Chondrocyte (in vitro differentiated cells): ENCODE measurements around the gene PRICKLE1. TPM values are rescaled to one million over a fixed set of nuclear protein-coding genes. Genes with fewer than 3 reads are reported as not detected.

ENCODE experiments used
- DNase-seq: peaks from one replicate; pipeline ENCODE4 v3.0.0; 2021; ENCODE audit warnings: mixed read lengths, low spot score
- H3K27ac Mint-ChIP-seq: one replicate; pipeline ENCODE4 v1.8.0; 2021; ENCODE audit warnings: mild to moderate bottlenecking, moderate library complexity, mixed read lengths; ENCODE audit not compliant: unreplicated experiment
- H3K27me3 Mint-ChIP-seq: 2 replicates; pipeline ENCODE4 v1.8.0; 2021; ENCODE audit warnings: low read depth, mixed read lengths
- H3K36me3 Mint-ChIP-seq: 2 replicates; pipeline ENCODE4 v1.8.0; 2021; ENCODE audit warnings: low read depth, mixed read lengths
- H3K4me1 Mint-ChIP-seq: 2 replicates; pipeline ENCODE4 v1.8.0; 2021; ENCODE audit warnings: low read depth, mild to moderate bottlenecking, mixed read lengths
- H3K4me3 Mint-ChIP-seq: one replicate; pipeline ENCODE4 v1.8.0; 2021; ENCODE audit warnings: mild to moderate bottlenecking, moderate library complexity, mixed read lengths; ENCODE audit not compliant: unreplicated experiment
- H3K9me3 Mint-ChIP-seq: 2 replicates; pipeline ENCODE4 v1.8.0; 2021; ENCODE audit warnings: low read depth, mixed read lengths
- total RNA-seq: library from RNA; stranded (reverse); gene quantifications from 3 replicates; pipeline ENCODE4 v1.2.1, GENCODE V29; 2021
- TF ChIP-seq, protein P1 (sequence below): fragments of 200-600 bp; sonication (generic); IDR thresholded peaks from 2 replicates; pipeline ENCODE4 v1.5.0; 2021; ENCODE audit warnings: antibody characterized with exemption, mild to moderate bottlenecking, moderate library complexity

Gene PRICKLE1
- total RNA-seq, 1 donor from 2014 or later: 32.0 TPM

DNA sequence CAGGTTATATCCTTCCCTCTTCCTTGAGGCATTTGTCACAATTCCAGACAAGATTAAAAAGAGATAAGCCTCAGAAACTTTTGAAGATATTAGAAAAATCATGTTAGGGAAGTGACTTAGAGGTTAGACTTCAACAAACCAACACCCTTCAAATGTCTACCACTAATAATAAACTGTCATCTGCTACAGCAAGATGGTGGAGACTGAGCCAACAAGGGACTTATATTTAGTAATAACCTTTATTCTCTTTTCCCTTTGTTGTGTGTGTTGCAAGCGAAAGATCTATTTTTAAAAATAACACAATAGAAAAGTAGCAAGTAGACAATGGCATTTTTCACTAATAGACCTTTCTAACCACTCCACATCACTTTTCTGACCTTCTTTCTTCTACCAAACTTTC, 28.6 kb downstream of the PRICKLE1 start:
- DNase-seq: no peak
- TF ChIP-seq, protein P1, sequence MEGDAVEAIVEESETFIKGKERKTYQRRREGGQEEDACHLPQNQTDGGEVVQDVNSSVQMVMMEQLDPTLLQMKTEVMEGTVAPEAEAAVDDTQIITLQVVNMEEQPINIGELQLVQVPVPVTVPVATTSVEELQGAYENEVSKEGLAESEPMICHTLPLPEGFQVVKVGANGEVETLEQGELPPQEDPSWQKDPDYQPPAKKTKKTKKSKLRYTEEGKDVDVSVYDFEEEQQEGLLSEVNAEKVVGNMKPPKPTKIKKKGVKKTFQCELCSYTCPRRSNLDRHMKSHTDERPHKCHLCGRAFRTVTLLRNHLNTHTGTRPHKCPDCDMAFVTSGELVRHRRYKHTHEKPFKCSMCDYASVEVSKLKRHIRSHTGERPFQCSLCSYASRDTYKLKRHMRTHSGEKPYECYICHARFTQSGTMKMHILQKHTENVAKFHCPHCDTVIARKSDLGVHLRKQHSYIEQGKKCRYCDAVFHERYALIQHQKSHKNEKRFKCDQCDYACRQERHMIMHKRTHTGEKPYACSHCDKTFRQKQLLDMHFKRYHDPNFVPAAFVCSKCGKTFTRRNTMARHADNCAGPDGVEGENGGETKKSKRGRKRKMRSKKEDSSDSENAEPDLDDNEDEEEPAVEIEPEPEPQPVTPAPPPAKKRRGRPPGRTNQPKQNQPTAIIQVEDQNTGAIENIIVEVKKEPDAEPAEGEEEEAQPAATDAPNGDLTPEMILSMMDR: no peak
- H3K4me1 Mint-ChIP-seq: peaks cover 43% of the 10 kb centered on the region
- H3K9me3 Mint-ChIP-seq: no peaks in the 10 kb centered on the region
- no peak overlapping the region for H3K27ac Mint-ChIP-seq
- H3K36me3 Mint-ChIP-seq: peaks cover 9% of the 10 kb centered on the region
- H3K27me3 Mint-ChIP-seq: no peaks in the 10 kb centered on the region
- no peak overlapping the region for H3K4me3 Mint-ChIP-seq

DNA sequence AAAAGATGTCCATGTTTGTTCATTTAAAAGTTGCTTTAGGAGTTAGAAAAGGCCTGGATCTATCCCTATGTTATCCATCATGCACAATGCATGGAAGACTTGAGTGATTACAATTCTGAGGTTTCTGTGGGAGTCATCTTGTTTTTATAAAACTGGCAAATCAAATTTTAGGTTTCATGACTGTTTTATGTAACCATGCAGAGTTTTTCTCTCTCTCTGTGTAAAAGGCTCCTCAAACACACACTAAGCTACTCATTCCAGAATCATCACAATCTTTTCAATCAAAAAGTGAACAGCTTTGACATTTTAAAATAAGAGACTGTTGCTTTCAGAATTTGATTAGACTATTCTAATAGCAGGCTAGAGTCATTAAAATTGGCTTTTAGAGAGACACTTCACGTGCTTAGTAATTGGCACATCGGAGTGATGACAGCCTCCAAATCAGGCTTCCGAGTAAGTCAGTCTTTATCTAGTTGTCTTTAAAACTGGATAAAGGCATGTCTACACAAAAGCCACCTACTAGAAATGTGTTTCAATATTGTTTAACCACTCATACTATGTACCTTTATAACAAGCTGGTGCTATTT, 31.9 kb downstream of the PRICKLE1 start:
- H3K36me3 Mint-ChIP-seq: peaks cover 3% of the 10 kb centered on the region
- DNase-seq: no peak
- H3K4me1 Mint-ChIP-seq: peaks cover 21% of the 10 kb centered on the region
- no peak overlapping the region for H3K27ac Mint-ChIP-seq
- no peaks in the 10 kb centered on the region for H3K27me3 Mint-ChIP-seq
- TF ChIP-seq, protein P1: no peak
- no peak overlapping the region for H3K4me3 Mint-ChIP-seq
- H3K9me3 Mint-ChIP-seq: no peaks in the 10 kb centered on the region

DNA sequence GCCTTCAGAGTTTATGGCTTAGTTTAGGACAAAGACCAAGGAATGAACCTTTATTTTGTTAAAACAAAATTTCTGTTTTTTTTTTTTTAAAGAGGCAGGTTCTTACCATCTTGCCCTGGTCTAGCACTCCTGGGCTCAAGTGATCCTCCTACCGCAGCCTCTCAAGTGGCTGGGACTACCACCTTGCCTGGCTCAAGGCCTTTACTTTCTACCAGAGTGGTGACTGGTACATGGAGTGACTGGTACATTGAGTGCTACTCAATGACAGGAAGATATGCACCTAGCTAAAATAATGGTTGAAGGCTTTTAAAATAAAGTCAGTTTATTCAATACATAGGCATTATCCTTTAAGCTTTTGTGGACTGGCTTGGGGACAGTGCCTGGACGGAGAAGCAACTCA, 32.6 kb downstream of the PRICKLE1 start:
- peaks cover 18% of the 10 kb centered on the region for H3K4me1 Mint-ChIP-seq
- TF ChIP-seq, protein P1: no peak
- H3K27ac Mint-ChIP-seq: no peak overlapping the region
- no peak overlapping the region for H3K4me3 Mint-ChIP-seq
- no peak for DNase-seq
- peaks cover 3% of the 10 kb centered on the region for H3K36me3 Mint-ChIP-seq
- no peaks in the 10 kb centered on the region for H3K27me3 Mint-ChIP-seq
- H3K9me3 Mint-ChIP-seq: no peaks in the 10 kb centered on the region

DNA sequence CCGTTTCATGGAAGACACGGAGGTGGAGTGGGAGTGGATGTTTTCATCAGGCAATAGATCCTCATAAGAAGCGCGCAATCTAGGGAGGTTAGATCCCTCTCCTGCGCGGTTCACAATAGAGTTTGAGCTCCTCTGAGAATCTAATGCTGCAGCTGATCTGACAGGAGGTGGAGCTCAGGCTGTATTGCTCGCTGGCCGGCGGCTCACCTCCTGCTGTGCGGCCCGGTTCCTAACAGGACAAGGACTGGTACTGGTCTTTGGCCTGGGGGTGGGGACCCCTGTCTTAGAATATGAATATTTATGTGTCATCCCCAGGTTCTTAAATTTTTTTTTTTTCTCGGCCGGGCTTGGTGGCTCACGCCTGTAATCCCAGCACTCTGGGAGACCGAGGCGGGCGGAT, 36.7 kb downstream of the PRICKLE1 start:
- peaks cover 17% of the 10 kb centered on the region for H3K36me3 Mint-ChIP-seq
- DNase-seq: no peak
- TF ChIP-seq, protein P1: no peak
- H3K9me3 Mint-ChIP-seq: no peaks in the 10 kb centered on the region
- no peak overlapping the region for H3K4me3 Mint-ChIP-seq
- H3K27ac Mint-ChIP-seq: no peak overlapping the region
- peaks cover 7% of the 10 kb centered on the region for H3K4me1 Mint-ChIP-seq
- H3K27me3 Mint-ChIP-seq: no peaks in the 10 kb centered on the region

DNA sequence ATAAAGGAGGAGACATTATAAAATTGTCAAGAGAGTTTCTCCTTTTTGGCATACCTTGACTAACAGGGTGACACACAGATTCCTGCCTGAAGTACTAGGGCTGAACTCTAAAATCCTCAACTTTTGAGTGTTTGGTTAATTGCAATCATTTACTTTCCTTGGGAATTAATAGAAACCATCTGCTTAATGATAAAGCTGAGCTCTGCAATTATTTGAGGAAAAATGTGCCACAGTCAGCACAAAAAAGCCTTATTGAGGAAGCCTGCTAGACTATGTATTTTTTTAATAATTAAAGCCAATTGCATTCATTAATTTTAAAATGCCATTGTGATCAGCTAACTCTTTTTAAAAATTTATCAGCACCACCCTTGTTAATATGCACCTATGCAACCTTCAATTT, 38.7 kb downstream of the PRICKLE1 start:
- H3K27ac Mint-ChIP-seq: no peak overlapping the region
- peaks cover 3% of the 10 kb centered on the region for H3K4me1 Mint-ChIP-seq
- peaks cover 17% of the 10 kb centered on the region for H3K36me3 Mint-ChIP-seq
- DNase-seq: no peak
- TF ChIP-seq, protein P1: no peak
- H3K4me3 Mint-ChIP-seq: no peak overlapping the region
- no peaks in the 10 kb centered on the region for H3K9me3 Mint-ChIP-seq
- no peaks in the 10 kb centered on the region for H3K27me3 Mint-ChIP-seq
